Measurements from ENCODE around the gene SDC1.
"Not testable (repeated sequence)": the region's sequence is repeated elsewhere in the genome, so short reads cannot be mapped to it uniquely, and the experiment has no call there.

The SDC1 gene

GRCh38 chr2:20224716-20225293 is at the start of gene SDC1:
Gene SDC1, minus strand, starts transcription at chr2:20225130. Its CDS starts 263 bp downstream, at chr2:20224867.
- DNase-seq = peak; percentile 66

- no peak for DNase-seq
Measured at GRCh38 chr2:20273042-20273441, 48.1 kb upstream of the SDC1 start.

GRCh38 chr2:20268317-20268716 is 43.4 kb upstream of the SDC1 start:
- DNase-seq = not testable (repeated sequence)

- no peak for DNase-seq
Measured at GRCh38 chr2:20267529-20267928, 42.6 kb upstream of the SDC1 start.

GRCh38 chr2:20264629-20265028 is 39.7 kb upstream of the SDC1 start:
- no peak for DNase-seq

GRCh38 chr2:20257411-20257810 is 32.5 kb upstream of the SDC1 start:
- no peak for DNase-seq

- no peak for DNase-seq
Measured at GRCh38 chr2:20254731-20255130, 29.8 kb upstream of the SDC1 start.

GRCh38 chr2:20250436-20250835 is 25.5 kb upstream of the SDC1 start:
- DNase-seq = no peak

GRCh38 chr2:20249170-20249569 is 24.2 kb upstream of the SDC1 start:
- no peak for DNase-seq

- DNase-seq = no peak
Measured at GRCh38 chr2:20247084-20247483, 22.2 kb upstream of the SDC1 start.

- DNase-seq = not testable (repeated sequence)
Measured at GRCh38 chr2:20243637-20244036, 18.7 kb upstream of the SDC1 start.

- DNase-seq = no peak
Measured at GRCh38 chr2:20242727-20243377, 17.9 kb upstream of the SDC1 start.

GRCh38 chr2:20241973-20242726 is 17.2 kb upstream of the SDC1 start:
- no peak for DNase-seq

GRCh38 chr2:20240291-20240690 is 15.4 kb upstream of the SDC1 start:
- not testable (repeated sequence) for DNase-seq

GRCh38 chr2:20236496-20236895 is 11.6 kb upstream of the SDC1 start:
- no peak for DNase-seq

- no peak for DNase-seq
Measured at GRCh38 chr2:20235655-20236305, 10.8 kb upstream of the SDC1 start.

- not testable (repeated sequence) for DNase-seq
Measured at GRCh38 chr2:20234597-20234996, 9.7 kb upstream of the SDC1 start.

GRCh38 chr2:20232837-20233207 is 7.9 kb upstream of the SDC1 start:
- DNase-seq = no peak

- no peak for DNase-seq
Measured at GRCh38 chr2:20231598-20232026, 6.7 kb upstream of the SDC1 start.

- DNase-seq = no peak
Measured at GRCh38 chr2:20231159-20231558, 6.2 kb upstream of the SDC1 start.

GRCh38 chr2:20230114-20230425 is 5.1 kb upstream of the SDC1 start:
- DNase-seq = no peak

GRCh38 chr2:20229322-20230113 is 4.6 kb upstream of the SDC1 start:
- no peak for DNase-seq

- DNase-seq = no peak
Measured at GRCh38 chr2:20227894-20228505, 3.1 kb upstream of the SDC1 start.
